DND-41 (cell line): ENCODE measurements around the gene COG5.

Experiments used
- ATAC-seq: fragments of 200-7000 bp; cut with Tn5 transposase; 3 replicates; pipeline ENCODE4 v1.9.1; 2021; ENCODE audit warnings: low read depth; ENCODE audit not compliant: insufficient read depth
- DNase-seq: peaks from one replicate; pipeline ENCODE4 v3.0.0-alpha.2; 2020
- H2AFZ ChIP-seq: 2 replicates; pipeline ENCODE4 v1.6.0; 2012; ENCODE audit warnings: low read depth, low read length
- H3K27ac ChIP-seq: 2 replicates; pipeline ENCODE4 v1.5.1; 2012; ENCODE audit warnings: low read length, inconsistent platforms
- H3K27me3 ChIP-seq: fragments of 200-600 bp; sonication (generic); 2 replicates; pipeline ENCODE4 v1.6.0; 2012; ENCODE audit warnings: low read length, mild to moderate bottlenecking, inconsistent platforms; ENCODE audit not compliant: insufficient read depth, poor library complexity
- H3K36me3 ChIP-seq: 2 replicates; pipeline ENCODE4 v1.5.1; 2012; ENCODE audit warnings: low read length, inconsistent platforms; ENCODE audit not compliant: insufficient read depth
- H3K4me1 ChIP-seq: 2 replicates; pipeline ENCODE4 v1.5.1; 2012; ENCODE audit warnings: mild to moderate bottlenecking, low read length; ENCODE audit not compliant: insufficient read depth
- H3K4me2 ChIP-seq: 2 replicates; pipeline ENCODE4 v1.6.0; 2012; ENCODE audit warnings: mild to moderate bottlenecking, moderate library complexity, low read length, inconsistent platforms; ENCODE audit not compliant: insufficient read depth
- H3K4me3 ChIP-seq, 2 experiments: fragments of 200-600 bp in 1 of 2; shearing (Covaris generic) in 1 of 2; 2 replicates each; pipeline ENCODE4 v1.5.1; 2012 to 2016; ENCODE audit warnings: inconsistent platforms in 2 of 2, low read length in 2 of 2, mild to moderate bottlenecking in 2 of 2, low read depth in 1 of 2, moderate library complexity in 1 of 2
- H3K79me2 ChIP-seq: 2 replicates; pipeline ENCODE4 v1.6.0; 2012; ENCODE audit warnings: low read length, inconsistent platforms; ENCODE audit not compliant: insufficient read depth
- H3K9ac ChIP-seq: 2 replicates; pipeline ENCODE4 v1.6.0; 2012; ENCODE audit warnings: low read depth, mild to moderate bottlenecking, inconsistent platforms, low read length, moderate library complexity
- H3K9me3 ChIP-seq: 2 replicates; pipeline ENCODE4 v1.5.1; 2012; ENCODE audit warnings: low read length, moderate library complexity, mild to moderate bottlenecking, inconsistent platforms; ENCODE audit not compliant: insufficient read depth, severe bottlenecking
- H4K20me1 ChIP-seq: 2 replicates; pipeline ENCODE4 v1.6.0; 2012; ENCODE audit warnings: low read length; ENCODE audit not compliant: insufficient read depth
- CTCF ChIP-seq: IDR thresholded peaks from 2 replicates; pipeline ENCODE4 v1.5.1; 2012; ENCODE audit warnings: borderline replicate concordance, low read length, moderate library complexity, mild to moderate bottlenecking; ENCODE audit not compliant: poor library complexity, severe bottlenecking; ENCODE audit errors: extremely low read depth
- EZH2 ChIP-seq: IDR thresholded peaks from 3 replicates; pipeline ENCODE4 v1.6.1; 2012; ENCODE audit warnings: borderline replicate concordance, low read depth, mild to moderate bottlenecking, moderate library complexity, low read length, inconsistent platforms; ENCODE audit not compliant: severe bottlenecking

The COG5 gene

GRCh38 chr7:107169120-107170050, 394.3 kb downstream of the COG5 start:
- Histone ChIP-seq H3K9ac (peak overlapping the region; percentile 71), H3K27me3 (peaks cover 5% of the 10 kb centered on the region), H3K27ac (peak overlapping the region; percentile 89), H3K4me3 (peak overlapping the region; percentile 74 to 83), H3K79me2 (peaks cover 52% of the 10 kb centered on the region), H3K4me1 (peaks cover 32% of the 10 kb centered on the region), H3K9me3 (no peaks in the 10 kb centered on the region), H3K4me2 (peak overlapping the region; percentile 93), H2AFZ (peak overlapping the region; percentile 82), H3K36me3 (peaks cover 3% of the 10 kb centered on the region; the same call in 1 of the 2 replicates), H4K20me1 (peaks cover 26% of the 10 kb centered on the region)
- DNase-seq = peak; percentile 85
- ATAC-seq = peak; percentile 39
- TF ChIP-seq EZH2 (no peak), CTCF (no peak)

- Histone ChIP-seq H3K9me3 (no peaks in the 10 kb centered on the region), H4K20me1 (peaks cover 18% of the 10 kb centered on the region), H3K79me2 (peaks cover 43% of the 10 kb centered on the region), H3K27ac (peak within 1 kb of the TSS; percentile 89), H3K36me3 (peaks cover 3% of the 10 kb centered on the region; the same call in 1 of the 2 replicates), H2AFZ (peak within 1 kb of the TSS; percentile 88), H3K4me1 (peaks cover 32% of the 10 kb centered on the region), H3K9ac (peak within 1 kb of the TSS; percentile 71), H3K27me3 (peaks cover 5% of the 10 kb centered on the region), H3K4me2 (peak within 1 kb of the TSS; percentile 93), H3K4me3 (peak within 1 kb of the TSS; percentile 74 to 83)
- TF ChIP-seq EZH2 = no peak
- TF ChIP-seq CTCF = no peak
- ATAC-seq (peak; percentile 90), DNase-seq (peak; percentile 99)
Measured at GRCh38 chr7:107168233-107169119, 395.2 kb downstream of the COG5 start, which contains the start of gene HBP1. Gene HBP1, plus strand, starts transcription at chr7:107169003. Its CDS starts 10,891 bp downstream, at chr7:107179894.

- peak overlapping the region; percentile 88 for H2AFZ ChIP-seq
- H3K4me3 ChIP-seq = peak overlapping the region; percentile 43 to 75
- H3K4me2 ChIP-seq = peak overlapping the region; percentile 93
- H3K9ac ChIP-seq = peak overlapping the region; percentile 54
- H3K27me3 ChIP-seq = peaks cover 5% of the 10 kb centered on the region
- H3K79me2 ChIP-seq = peaks cover 35% of the 10 kb centered on the region
- peaks cover 32% of the 10 kb centered on the region for H3K4me1 ChIP-seq
- peak; percentile 14 for DNase-seq
- TF ChIP-seq CTCF (peak; percentile 52), EZH2 (no peak)
- peaks cover 3% of the 10 kb centered on the region; the same call in 1 of the 2 replicates for H3K36me3 ChIP-seq
- peak overlapping the region; percentile 72 for H3K27ac ChIP-seq
- no peaks in the 10 kb centered on the region for H3K9me3 ChIP-seq
- H4K20me1 ChIP-seq = peaks cover 10% of the 10 kb centered on the region
- no peak for ATAC-seq
Measured at GRCh38 chr7:107167483-107168232, 396.1 kb downstream of the COG5 start.
